Globus pallidus (tissue), 1 donor: ENCODE measurements around the gene LRTM2.
A peak's percentile ranks its signal among the peaks of the same experiment; 100 is the strongest.

Source experiments
- DNase-seq: peaks from one replicate; pipeline ENCODE4 v3.0.0-alpha.2; 2015; ENCODE audit warnings: low spot score

LRTM2 gene

DNA sequence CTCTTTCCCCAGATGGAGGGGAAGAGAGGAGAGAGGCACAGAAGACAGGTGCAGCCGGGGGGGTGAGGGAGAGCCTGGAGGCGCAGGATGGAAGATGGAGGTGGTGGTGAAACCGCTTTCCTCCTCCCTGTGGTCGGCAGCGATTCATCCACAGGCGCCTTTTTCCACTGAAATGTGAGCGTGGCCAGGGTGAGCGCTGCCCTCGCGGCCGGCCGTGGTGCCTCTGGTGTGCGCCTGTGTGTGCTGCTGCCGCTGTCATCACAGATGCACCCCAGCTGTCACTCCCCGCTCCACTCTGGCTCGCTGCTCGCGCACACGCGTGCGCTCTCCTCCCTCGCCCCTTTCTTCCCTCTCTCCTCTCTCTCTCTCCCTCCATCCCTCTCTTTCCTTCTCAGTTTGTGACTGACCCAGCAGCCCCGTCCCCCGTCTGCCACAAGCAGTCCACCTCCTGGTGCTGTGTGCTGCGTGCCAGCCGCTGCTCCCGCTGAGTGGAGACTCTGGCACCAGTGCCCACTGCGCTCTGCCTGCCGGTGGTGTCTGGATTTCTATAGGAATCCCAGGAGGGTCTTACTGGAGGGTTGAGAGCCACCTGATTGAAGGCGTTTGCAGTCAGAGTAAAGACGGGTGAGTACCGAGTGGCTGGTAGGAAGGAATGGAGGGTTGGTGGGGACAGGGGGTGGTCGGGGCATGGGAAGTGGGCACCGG lies at the start of gene LRTM2:
Gene LRTM2, plus strand, starts transcription at position 375 of the 705 bp plus-strand sequence. CDS start 7,584 bp downstream, outside the sequence.
- DNase-seq: no peak

- DNase-seq: peak; percentile 81
These were observed 46.3 kb upstream of the LRTM2 start for GRCh38 chr12:1773937-1774655.

GRCh38 chr12:1776170-1776921 lies 44.0 kb upstream of the LRTM2 start:
- DNase-seq: no peak

DNA sequence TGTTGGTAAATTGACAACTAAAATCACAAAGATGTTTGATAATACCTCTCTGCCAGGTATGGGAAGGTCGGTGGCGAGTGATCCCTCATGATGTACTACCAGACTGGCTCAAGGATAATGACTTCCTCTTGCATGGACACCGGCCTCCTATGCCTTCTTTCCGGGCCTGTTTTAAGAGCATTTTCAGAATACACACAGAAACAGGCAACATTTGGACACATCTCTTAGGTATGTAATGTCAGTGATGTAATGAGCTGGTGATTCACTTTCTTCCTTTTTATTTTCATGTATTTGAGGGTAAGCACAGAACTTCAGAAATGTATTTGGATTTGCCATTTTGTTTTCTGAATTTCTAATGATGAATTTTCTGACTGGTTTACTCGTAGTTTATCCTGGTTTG lies 42.6 kb upstream of the LRTM2 start:
- DNase-seq: no peak

DNA sequence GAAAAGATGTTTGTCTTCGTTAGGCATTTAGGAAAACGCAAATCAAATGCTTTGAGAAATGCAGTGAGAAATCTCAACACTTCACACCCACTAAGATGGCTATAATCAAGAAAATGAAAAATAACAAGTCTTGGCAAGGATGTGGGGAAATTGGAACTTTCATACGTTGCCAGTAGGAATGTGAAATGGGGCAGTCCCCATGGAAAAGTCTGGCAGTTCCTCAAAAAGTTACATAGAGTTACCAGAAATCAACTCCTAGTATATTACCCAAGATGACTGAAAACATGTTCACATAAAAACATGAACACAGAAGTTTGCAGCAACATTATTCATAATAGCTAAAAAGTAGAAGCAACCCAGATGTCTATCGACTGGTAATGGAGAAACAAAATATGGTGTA lies 41.5 kb upstream of the LRTM2 start:
- no peak for DNase-seq

- DNase-seq: peak; percentile 90
These were observed 40.6 kb upstream of the LRTM2 start for GRCh38 chr12:1779783-1780182.

- DNase-seq: no peak
These were observed 38.6 kb upstream of the LRTM2 start for GRCh38 chr12:1781772-1782171.

DNA sequence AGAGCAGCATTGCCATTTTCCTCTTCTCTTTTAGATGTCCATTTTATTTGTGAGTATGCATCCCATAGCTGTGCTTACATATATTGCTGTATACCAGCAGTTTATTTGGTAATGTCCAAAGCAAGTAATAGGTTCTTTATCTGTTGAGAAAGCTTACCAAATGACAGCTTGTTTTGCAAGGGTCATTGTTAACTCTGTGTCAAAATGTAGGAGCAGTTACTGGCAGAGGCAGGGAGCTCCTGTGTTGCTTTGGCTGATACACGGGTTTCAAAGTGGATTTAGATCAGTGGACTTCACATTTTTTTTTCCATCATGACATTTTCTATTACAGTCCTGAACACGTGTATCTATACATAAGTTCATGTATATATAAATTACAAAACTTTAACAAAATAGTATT lies 38.1 kb upstream of the LRTM2 start:
- no peak for DNase-seq

- DNase-seq: no peak
These were observed 32.7 kb upstream of the LRTM2 start for GRCh38 chr12:1787714-1788113.

DNA sequence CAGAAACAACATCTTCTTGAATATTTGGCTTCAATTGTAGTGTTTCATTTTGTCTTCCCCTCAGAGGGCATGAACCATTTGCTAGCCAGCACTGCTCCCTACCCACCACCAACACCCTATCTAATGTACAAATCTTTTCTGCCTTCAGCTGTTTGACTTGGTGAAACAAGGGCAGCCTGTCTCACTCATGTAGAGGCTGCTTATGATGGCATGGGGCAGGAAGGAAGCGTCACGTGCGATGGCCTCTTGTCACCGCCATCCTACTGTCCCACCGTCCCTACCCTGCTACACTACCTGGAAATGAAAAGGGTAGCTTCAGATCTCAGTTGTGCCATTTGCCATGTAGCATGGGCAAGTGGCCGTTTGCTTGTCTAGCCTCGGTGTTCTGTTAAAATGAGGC lies 29.9 kb upstream of the LRTM2 start:
- DNase-seq: peak; percentile 56

DNA sequence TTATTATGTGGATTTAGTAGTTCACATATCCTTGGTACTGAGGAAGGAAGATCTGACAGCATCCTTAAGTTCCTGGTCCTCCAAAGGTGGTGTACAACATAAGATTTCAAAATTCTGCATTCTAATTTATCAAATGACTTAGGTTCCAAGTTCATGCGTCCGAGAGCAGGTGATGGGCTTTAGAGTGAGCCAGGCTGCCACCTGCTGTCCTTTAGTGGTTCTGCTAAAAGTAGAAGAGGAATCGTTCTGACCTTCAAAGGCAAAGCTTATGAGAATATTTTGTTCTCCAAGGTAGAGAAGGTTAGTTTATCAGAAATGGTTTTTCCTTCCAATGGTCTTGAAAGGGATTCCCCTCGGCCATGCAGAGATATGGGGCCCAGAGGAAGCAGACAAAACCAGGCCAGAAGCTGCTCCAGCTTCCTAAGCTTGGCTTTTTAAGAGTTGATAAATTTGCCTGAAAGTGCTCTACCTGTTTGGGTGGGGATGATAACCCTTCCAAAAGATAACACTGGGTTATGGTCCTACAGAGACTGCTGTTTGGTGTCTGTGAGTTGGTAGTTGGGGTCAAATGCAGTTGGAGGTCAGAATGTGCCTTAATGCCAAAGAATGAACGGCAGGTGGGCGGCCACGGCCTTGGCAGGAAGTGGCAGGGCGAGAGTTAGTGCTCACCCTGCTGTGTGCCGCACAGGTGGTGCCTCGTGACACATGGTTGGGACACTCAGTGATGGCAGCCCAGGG lies 29.1 kb upstream of the LRTM2 start:
- DNase-seq: peak; percentile 82

- no peak for DNase-seq
These were observed 28.0 kb upstream of the LRTM2 start for GRCh38 chr12:1792406-1792805.

DNA sequence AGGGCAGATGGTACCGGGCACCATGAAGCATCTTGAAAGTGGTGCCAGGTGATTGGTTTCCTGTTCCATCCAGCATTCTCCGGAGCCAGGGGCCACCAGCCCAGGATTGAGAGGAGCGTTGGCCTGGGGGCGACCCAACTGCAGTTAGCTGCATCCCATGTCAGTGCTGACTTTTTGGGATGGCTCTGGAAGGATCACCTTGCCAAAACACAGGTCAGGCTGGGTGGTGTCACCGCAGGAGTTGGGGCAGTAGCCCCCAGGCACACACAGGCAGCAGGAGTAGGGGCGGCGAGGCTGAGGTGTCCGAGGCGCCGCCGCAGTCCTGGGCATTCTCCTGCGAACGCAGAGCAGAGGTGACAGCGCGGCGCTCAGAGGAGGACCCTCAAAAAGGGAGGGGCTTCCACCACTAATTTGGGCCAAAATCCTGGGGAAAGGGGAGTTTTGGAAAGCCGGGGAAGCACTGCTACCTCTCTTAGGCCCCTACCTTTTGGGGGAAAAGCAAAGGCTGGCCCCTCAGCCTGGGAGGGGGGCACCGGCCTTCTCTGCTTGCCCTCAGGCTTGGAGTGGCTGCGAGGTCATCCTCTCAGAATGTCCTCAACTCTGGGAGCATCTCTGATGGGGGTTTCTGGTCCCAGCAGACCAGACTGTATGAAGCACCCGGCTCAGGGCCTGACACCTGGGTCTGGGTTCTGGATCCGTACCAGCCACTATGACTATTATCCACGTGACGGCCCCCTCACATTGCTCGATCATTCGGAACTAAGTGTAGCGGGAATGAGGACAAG lies 26.7 kb upstream of the LRTM2 start:
- no peak for DNase-seq

- no peak for DNase-seq
These were observed 25.8 kb upstream of the LRTM2 start for GRCh38 chr12:1794440-1795090.

- no peak for DNase-seq
These were observed 25.1 kb upstream of the LRTM2 start for GRCh38 chr12:1795221-1795784.

- peak; percentile 86 for DNase-seq
These were observed 24.4 kb upstream of the LRTM2 start for GRCh38 chr12:1795785-1796514.

GRCh38 chr12:1796515-1797010 lies 23.8 kb upstream of the LRTM2 start:
- DNase-seq: no peak

- DNase-seq: no peak
These were observed 23.1 kb upstream of the LRTM2 start for GRCh38 chr12:1797011-1797901.
